HepG2 (cell line): ENCODE data around the gene B4GALT5. TPM values are rescaled to one million over a fixed set of nuclear protein-coding genes. Genes with fewer than 3 reads are reported as not detected.
A peak's percentile ranks its signal among the peaks of the same experiment; 100 is the strongest.

ENCODE experiments used
- ATAC-seq: fragments of 200-7000 bp; cut with Tn5 transposase; 3 replicates; pipeline ENCODE4 v1.9.1; 2020; ENCODE audit warnings: mild to moderate bottlenecking, moderate library complexity
- BruUV-seq: library from RNA; stranded (reverse); fragments of 400-500 nt; replicated peaks from 2 replicates; lab custom pipeline; 2021; lab: Mats Ljungman, UMichigan
- CTCF ChIA-PET: fragments of 300-600 bp; formaldehyde crosslinking; extraction: SDS; loops from one replicate; lab custom pipeline; 2021; ENCODE audit warnings: low total read pairs, inconsistent platforms, low intra/inter-chr PET ratio; lab: Yijun Ruan, JAX
- POLR2A ChIA-PET: fragments of 350-600 bp; sonication (Branson Sonifier 250); formaldehyde crosslinking; loops from one replicate; lab custom pipeline; 2020; ENCODE audit warnings: antibody characterized with exemption, inconsistent platforms; lab: Yijun Ruan, JAX
- DNase-seq: peaks from one replicate; pipeline ENCODE4 v3.0.0-alpha.2; 2015; ENCODE audit warnings: low spot score
- FAIRE-seq: peaks from 3 replicates; lab custom pipeline; 2011; peaks lifted over from hg19 to GRCh38; lab: Jason Lieb, UNC
- H2AFZ ChIP-seq: one replicate; pipeline ENCODE4 v1.6.1; 2011; ENCODE audit warnings: low read length, inconsistent platforms
- H3K27ac ChIP-seq: fragments of 300-600 bp; 3 replicates; pipeline ENCODE4 v1.8.0; 2011; ENCODE audit warnings: mixed run types, mild to moderate bottlenecking, mixed read lengths, low read length, inconsistent platforms; ENCODE audit not compliant: insufficient read depth; ENCODE audit errors: extremely low read length
- H3K27me3 ChIP-seq, 2 experiments: fragments of 200-600 bp in 1 of 2; 2 replicates in 1 of 2; 3 replicates in 1 of 2; pipeline versions ENCODE4 v1.6.0 to v1.8.0; 2011; ENCODE audit warnings: low read length in 2 of 2, mild to moderate bottlenecking in 2 of 2, moderate library complexity in 2 of 2, inconsistent platforms in 1 of 2; ENCODE audit not compliant: insufficient read depth in 2 of 2, control insufficient read depth in 1 of 2
- H3K36me3 ChIP-seq, 2 experiments: fragments of 200-600 bp in 1 of 2; replicated peaks in 1 of 2; 2 replicates in 1 of 2; 3 replicates in 1 of 2; pipeline versions ENCODE4 v1.5.1 to v1.8.0; 2011; ENCODE audit warnings: low read length in 2 of 2, inconsistent platforms in 1 of 2; ENCODE audit not compliant: insufficient read depth in 2 of 2, control insufficient read depth in 1 of 2
- H3K4me1 ChIP-seq: 2 replicates; pipeline ENCODE4 v1.5.1; 2012; ENCODE audit warnings: low read length, inconsistent platforms; ENCODE audit not compliant: insufficient read depth
- H3K4me2 ChIP-seq: 2 replicates; pipeline ENCODE4 v1.6.0; 2011; ENCODE audit warnings: low read depth, low read length, inconsistent platforms
- H3K4me3 ChIP-seq, 3 experiments: fragments of 200-600 bp in 1 of 3; sonication (generic), shearing (Covaris generic) in 1 of 3; replicated peaks in 1 of 3; 2 replicates each; pipeline ENCODE4 v1.5.1; 2011 to 2016; ENCODE audit warnings: low read length in 3 of 3, inconsistent platforms in 2 of 3, low read depth in 2 of 3, mild to moderate bottlenecking in 2 of 3, control low read depth in 1 of 3, mixed read lengths in 1 of 3; ENCODE audit not compliant: insufficient read depth in 1 of 3
- H3K79me2 ChIP-seq: one replicate; pipeline ENCODE4 v1.6.1; 2011; ENCODE audit warnings: low read length, inconsistent platforms; ENCODE audit not compliant: insufficient read depth
- H3K9ac ChIP-seq: 2 replicates; pipeline ENCODE4 v1.6.0; 2011; ENCODE audit warnings: mild to moderate bottlenecking, low read depth, low read length, inconsistent platforms; ENCODE audit not compliant: insufficient read depth
- H3K9me3 ChIP-seq: 2 replicates; pipeline ENCODE4 v1.5.1; 2012; ENCODE audit warnings: mild to moderate bottlenecking, low read length
- H4K20me1 ChIP-seq: 2 replicates; pipeline ENCODE4 v1.6.0; 2011; ENCODE audit warnings: inconsistent platforms, mild to moderate bottlenecking, low read length, moderate library complexity; ENCODE audit not compliant: insufficient read depth
- ATF2 ChIP-seq: sonication (generic); formaldehyde crosslinking; IDR thresholded peaks from 2 replicates; pipeline ENCODE4 v1.4.0; 2020; ENCODE audit warnings: missing genetic modification reagents
- CHD4 ChIP-seq: fragments of 200-600 bp; sonication (generic); IDR thresholded peaks from 2 replicates; pipeline ENCODE4 v1.7.0; 2017; ENCODE audit warnings: mild to moderate bottlenecking, low read length, borderline replicate concordance
- ERF ChIP-seq: IDR thresholded peaks from 2 replicates; pipeline ENCODE4 v1.6.1; 2018; ENCODE audit warnings: missing biosample characterization, missing genetic modification reagents
- FOXA3 ChIP-seq: IDR thresholded peaks from 2 replicates; pipeline ENCODE4 v1.6.1; 2016; ENCODE audit warnings: missing genetic modification reagents, missing compliant biosample characterization
- HOMEZ ChIP-seq: IDR thresholded peaks from 2 replicates; pipeline ENCODE4 v1.6.1; 2016; ENCODE audit warnings: low read depth
- HOXA3 ChIP-seq: sonication (generic); formaldehyde crosslinking; IDR thresholded peaks from 2 replicates; pipeline ENCODE4 v1.5.0; 2020; ENCODE audit warnings: missing genetic modification reagents
- MIER2 ChIP-seq: IDR thresholded peaks from 2 replicates; pipeline ENCODE4 v1.6.1; 2016; ENCODE audit warnings: missing biosample characterization, missing genetic modification reagents
- MYPOP ChIP-seq: sonication (generic); formaldehyde crosslinking; IDR thresholded peaks from 2 replicates; pipeline ENCODE4 v1.8.1; 2023; ENCODE audit warnings: mild to moderate bottlenecking, moderate library complexity, missing genetic modification reagents
- NCOA2 ChIP-seq: sonication (generic); formaldehyde crosslinking; IDR thresholded peaks from 2 replicates; pipeline ENCODE4 v1.8.0; 2022; ENCODE audit warnings: inconsistent platforms
- NR2F6 ChIP-seq, 2 experiments: IDR thresholded peaks; 2 replicates each; pipeline ENCODE4 v1.6.1; 2016; ENCODE audit warnings: antibody characterized with exemption in 1 of 2, mild to moderate bottlenecking in 1 of 2
- POGZ ChIP-seq: sonication (generic); formaldehyde crosslinking; IDR thresholded peaks from 2 replicates; pipeline ENCODE4 v1.4.0; 2020; ENCODE audit warnings: mild to moderate bottlenecking, missing genetic modification reagents
- TBX2 ChIP-seq: sonication (generic); formaldehyde crosslinking; IDR thresholded peaks from 2 replicates; pipeline ENCODE4 v1.5.0; 2020; ENCODE audit warnings: missing genetic modification reagents, mild to moderate bottlenecking, borderline replicate concordance
- TBX3 ChIP-seq: fragments of 450-650 bp; IDR thresholded peaks from 2 replicates; pipeline ENCODE4 v1.6.1; 2017; ENCODE audit warnings: antibody characterized with exemption, mild to moderate bottlenecking, inconsistent platforms, borderline replicate concordance
- ZNF18 ChIP-seq: sonication (generic); formaldehyde crosslinking; IDR thresholded peaks from 2 replicates; pipeline ENCODE4 v1.8.0; 2022; ENCODE audit warnings: mild to moderate bottlenecking, missing genetic modification reagents; ENCODE audit not compliant: insufficient replicate concordance
- ZNF224 ChIP-seq: sonication (generic); formaldehyde crosslinking; IDR thresholded peaks from 2 replicates; pipeline ENCODE4 v1.5.0; 2020; ENCODE audit warnings: mild to moderate bottlenecking, missing genetic modification reagents
- ZNF296 ChIP-seq: sonication (generic); formaldehyde crosslinking; conservative IDR thresholded peaks from 2 replicates; pipeline ENCODE4 v1.5.0; 2020; ENCODE audit warnings: mild to moderate bottlenecking, missing genetic modification reagents
- ZNF605 ChIP-seq: sonication (generic); formaldehyde crosslinking; IDR thresholded peaks from 2 replicates; pipeline ENCODE4 v1.8.0; 2022; ENCODE audit warnings: mild to moderate bottlenecking, missing genetic modification reagents
- ZNF615 ChIP-seq: sonication (generic); formaldehyde crosslinking; IDR thresholded peaks from 2 replicates; pipeline ENCODE4 v1.5.0; 2020; ENCODE audit warnings: mild to moderate bottlenecking, missing genetic modification reagents, borderline replicate concordance
- WGBS: methylation state at CpG from one replicate; pipeline ENCODE4 v1.1.6; 2017; ENCODE audit warnings: low lambda C conversion rate; 5-methylcytosine and 5-hydroxymethylcytosine counted together
- in situ Hi-C: cut with HindIII; loops from 2 replicates; pipeline ENCODE4 v1.10.0; 2017; ENCODE audit warnings: low pct_unique_long_range_greater_than_20kb; ENCODE audit not compliant: extremely low pct_ligation_motif_present
- intact Hi-C: fragments of 100-400 bp; cut with micrococcal nuclease; formaldehyde crosslinking; loops from one replicate; pipeline ENCODE4 v1.10.0; 2022; ENCODE audit not compliant: unreplicated experiment
- polyA plus RNA-seq, 8 experiments: library from polyadenylated mRNA; depleted of rRNA in 3 of 8; stranded (reverse) in 7 of 8; unstranded in 1 of 8; fragments of >200 nt; fragmentation: Illumina TruSeq in 4 of 8; extraction: Trizol in 4 of 8; gene quantifications; 2 replicates each; pipeline versions ENCODE4 v1.2.1 to v1.2.3, GENCODE V29; 2011 to 2016; ENCODE audit warnings: low read depth in 4 of 8, missing spikeins in 1 of 8, mixed read lengths in 1 of 8; ENCODE audit not compliant: insufficient read depth in 1 of 8
- total RNA-seq, 5 experiments: library from RNA; depleted of rRNA; stranded (reverse); fragments of >200 nt; fragmentation: Illumina TruSeq; extraction: Trizol; gene quantifications; 2 replicates each; pipeline ENCODE4 v1.2.3, GENCODE V29; 2016; ENCODE audit warnings: low read depth in 1 of 5

B4GALT5 gene
- total and polyA plus RNA-seq, 2 of the 13 experiments (the other 11 are each of a cell fraction or from before 2014, with no cell fraction given), result 27.3 to 30.9 TPM

- intact Hi-C loops, result no loop called here
- ATAC-seq, result peak; percentile 9; the same call in 2 of the 3 replicates
- BruUV-seq, result no TSS peak
- Histone ChIP-seq H3K9me3 (no peaks in the 10 kb centered on the region), H3K4me1 (peaks cover 65% of the 10 kb centered on the region), H4K20me1 (no peaks in the 10 kb centered on the region), H2AFZ (no peak overlapping the region), H3K27me3 (no peaks in the 10 kb centered on the region; a peak in 1 of 5 replicates), H3K36me3 (no peaks in the 10 kb centered on the region), H3K27ac (peak overlapping the region; percentile 8), H3K9ac (no peak overlapping the region), H3K79me2 (no peaks in the 10 kb centered on the region), H3K4me2 (peak overlapping the region; percentile 62), H3K4me3 (peak overlapping the region in 1 of 3 experiments; percentile 26; a peak in 1 of 6 replicates)
- WGBS, result 12% methylated on average over 13 of the region's 13 CpGs
- ChIA-PET CTCF (interaction anchor here (1.2 kb wide), 1 partner anchor 60 kb away, joined by 3 read pairs; no protein-coding TSS in a partner anchor), POLR2A (interaction anchor here (0.6 to 2.3 kb wide), 12 partner anchors 9 to 302 kb away, joined by 3 to 10 read pairs (median 4); partner anchors contain the start of gene SLC9A8)
- FAIRE-seq, result peak; percentile 57
- DNase-seq, result peak; percentile 79
- in situ Hi-C loops, result no loop called here
- TF ChIP-seq POGZ (CRISPR knock-in tag) (peak; percentile 30; the same call in 1 of the 2 replicates), FOXA3 (peak; percentile 44; the same call in 1 of the 2 replicates), TBX3 (no peak), TBX2 (CRISPR knock-in tag) (0 out of 2 replicates have a peak, but pooled peaks have one; percentile 32), MYPOP (CRISPR knock-in tag) (peak; percentile 50; the same call in 1 of the 2 replicates), ZNF224 (CRISPR knock-in tag) (0 out of 2 replicates have a peak, but pooled peaks have one; percentile 28), NCOA2 (no peak), ZNF18 (CRISPR knock-in tag) (peak; percentile 71), HOXA3 (peak; percentile 47; the same call in 1 of the 2 replicates), MIER2 (CRISPR knock-in tag) (peak; percentile 49; the same call in 1 of the 2 replicates), HOMEZ (CRISPR knock-in tag) (peak; percentile 88; the same call in 1 of the 2 replicates), CHD4 (peak; percentile 47; the same call in 1 of the 2 replicates), ZNF615 (CRISPR knock-in tag) (0 out of 2 replicates have a peak, but pooled peaks have one; percentile 53), ATF2 (0 out of 2 replicates have a peak, but pooled peaks have one; percentile 20), ZNF296 (CRISPR knock-in tag) (no peak), ERF (CRISPR knock-in tag) (peak; percentile 68), ZNF605 (CRISPR knock-in tag) (0 out of 2 replicates have a peak, but pooled peaks have one; percentile 21), NR2F6 (IDR thresholded peaks at IDR 0.05) (peak; percentile 67), NR2F6 (CRISPR knock-in tag; IDR thresholded peaks at IDR 0.05) (peak; percentile 70)
Observed at GRCh38 chr20:49614338-49615050, 99.2 kb downstream of the B4GALT5 start.
